IMR-90 (cell line): ENCODE data around the gene NEDD4L. TPM values are rescaled to one million over a fixed set of nuclear protein-coding genes. Genes with fewer than 3 reads are reported as not detected.

Experiments
- ATAC-seq: fragments of 200-7000 bp; cut with Tn5 transposase; 2 replicates; pipeline ENCODE4 v1.9.1; 2020; ENCODE audit warnings: low read depth, mild to moderate bottlenecking, moderate library complexity
- BruUV-seq: library from RNA; stranded (reverse); fragments of 400-500 nt; replicated peaks from 2 replicates; lab custom pipeline; 2021; lab: Mats Ljungman, UMichigan
- CTCF ChIA-PET: fragments of 300-600 bp; formaldehyde crosslinking; extraction: SDS; loops from one replicate; lab custom pipeline; 2021; ENCODE audit warnings: antibody characterized with exemption; lab: Yijun Ruan, JAX
- POLR2A ChIA-PET: fragments of 300-600 bp; sonication (Branson Sonifier 250); formaldehyde crosslinking; loops from one replicate; lab custom pipeline; 2022; ENCODE audit warnings: antibody characterized with exemption; ENCODE audit not compliant: unreplicated experiment; lab: Charles Lee
- DNase-seq: peaks from one replicate; pipeline ENCODE4 v3.0.0; 2013
- H2AFZ ChIP-seq: replicated peaks from 2 replicates; pipeline ENCODE3; 2013; ENCODE audit warnings: low read length, mild to moderate bottlenecking; ENCODE audit not compliant: poor library complexity
- H2AK5ac ChIP-seq: 2 replicates; pipeline ENCODE4 v1.6.1; 2013; ENCODE audit warnings: low read depth, low read length, inconsistent platforms
- H2AK9ac ChIP-seq: replicated peaks from 2 replicates; pipeline ENCODE3; 2013; ENCODE audit warnings: mild to moderate bottlenecking, low read depth, low read length, moderate library complexity; ENCODE audit not compliant: poor library complexity
- H2BK120ac ChIP-seq: 2 replicates; pipeline ENCODE4 v1.6.1; 2013; ENCODE audit warnings: low read depth, low read length, inconsistent platforms
- H2BK15ac ChIP-seq: 3 replicates; pipeline ENCODE4 v1.6.1; 2013; ENCODE audit warnings: low read depth, low read length, inconsistent platforms
- H2BK20ac ChIP-seq: 2 replicates; pipeline ENCODE4 v1.6.1; 2013; ENCODE audit warnings: low read depth, mild to moderate bottlenecking, inconsistent platforms, low read length, moderate library complexity
- H2BK5ac ChIP-seq: 2 replicates; pipeline ENCODE4 v1.6.1; 2013; ENCODE audit warnings: mild to moderate bottlenecking, low read depth, low read length, inconsistent platforms; ENCODE audit not compliant: poor library complexity, severe bottlenecking
- H3K14ac ChIP-seq: replicated peaks from 2 replicates; pipeline ENCODE4 v1.6.1; 2013; ENCODE audit warnings: low read depth, low read length, inconsistent platforms
- H3K18ac ChIP-seq: 2 replicates; pipeline ENCODE4 v1.6.1; 2013; ENCODE audit warnings: low read depth, low read length, control low read depth
- H3K23ac ChIP-seq: 2 replicates; pipeline ENCODE4 v1.6.1; 2013; ENCODE audit warnings: low read depth, low read length, inconsistent platforms
- H3K27ac ChIP-seq: 2 replicates; pipeline ENCODE4 v1.5.1; 2013; ENCODE audit warnings: mild to moderate bottlenecking, control low read depth, low read length; ENCODE audit not compliant: insufficient read depth
- H3K27me3 ChIP-seq: 2 replicates; pipeline ENCODE4 v1.6.1; 2013; ENCODE audit warnings: low read length; ENCODE audit not compliant: control insufficient read depth, insufficient read depth
- H3K36me3 ChIP-seq: 2 replicates; pipeline ENCODE4 v1.6.1; 2013; ENCODE audit warnings: low read length, mixed read lengths; ENCODE audit not compliant: control insufficient read depth, insufficient read depth
- H3K4ac ChIP-seq: 2 replicates; pipeline ENCODE4 v1.6.1; 2013; ENCODE audit warnings: low read depth, low read length, inconsistent platforms
- H3K4me1 ChIP-seq: 2 replicates; pipeline ENCODE4 v1.6.1; 2013; ENCODE audit warnings: low read length, mixed read lengths; ENCODE audit not compliant: control insufficient read depth, insufficient read depth
- H3K4me2 ChIP-seq: 2 replicates; pipeline ENCODE4 v1.6.1; 2013; ENCODE audit warnings: low read depth, mild to moderate bottlenecking, control low read depth, low read length, moderate library complexity
- H3K4me3 ChIP-seq: 2 replicates; pipeline ENCODE4 v1.5.1; 2013; ENCODE audit warnings: low read depth, mild to moderate bottlenecking, control low read depth, low read length, moderate library complexity; ENCODE audit not compliant: insufficient read depth
- H3K56ac ChIP-seq: 2 replicates; pipeline ENCODE4 v1.6.1; 2013; ENCODE audit warnings: low read length, inconsistent platforms; ENCODE audit not compliant: insufficient read depth; ENCODE audit errors: extremely low read depth
- H3K79me1 ChIP-seq, 2 experiments: 2 replicates each; pipeline ENCODE4 v1.6.1; 2013; ENCODE audit warnings: low read length in 2 of 2, inconsistent platforms in 1 of 2, low read depth in 1 of 2
- H3K9ac ChIP-seq: 2 replicates; pipeline ENCODE4 v1.6.1; 2013; ENCODE audit warnings: low read depth, low read length, control low read depth
- H3K9me1 ChIP-seq: 2 replicates; pipeline ENCODE4 v1.6.1; 2013; ENCODE audit warnings: low read length, inconsistent platforms; ENCODE audit not compliant: insufficient read depth
- H3K9me3 ChIP-seq: 2 replicates; pipeline ENCODE4 v1.6.1; 2013; ENCODE audit warnings: low read length; ENCODE audit not compliant: control insufficient read depth, insufficient read depth
- H4K20me1 ChIP-seq: 2 replicates; pipeline ENCODE4 v1.6.1; 2013; ENCODE audit warnings: low read length, inconsistent platforms; ENCODE audit not compliant: insufficient read depth
- H4K5ac ChIP-seq: 2 replicates; pipeline ENCODE4 v1.6.1; 2013; ENCODE audit warnings: mild to moderate bottlenecking, low read depth, low read length, control low read depth
- H4K8ac ChIP-seq, 2 experiments: 2 replicates each; pipeline ENCODE4 v1.6.1; 2013; ENCODE audit warnings: low read depth in 2 of 2, low read length in 2 of 2, control low read depth in 1 of 2, inconsistent platforms in 1 of 2
- H4K91ac ChIP-seq: 2 replicates; pipeline ENCODE4 v1.6.1; 2013; ENCODE audit warnings: low read depth, low read length, inconsistent platforms; ENCODE audit not compliant: insufficient read depth
- BHLHE40 ChIP-seq: fragments of 150-350 bp; IDR thresholded peaks from 2 replicates; pipeline ENCODE4 v1.6.1; 2016; ENCODE audit warnings: mild to moderate bottlenecking, low read depth, low read length
- CHD1 ChIP-seq: IDR thresholded peaks from 2 replicates; pipeline ENCODE4 v1.6.1; 2012; ENCODE audit warnings: low read depth, low read length, improper control_type of control experiment
- FOS ChIP-seq: fragments of 150-350 bp; IDR thresholded peaks from 2 replicates; pipeline ENCODE4 v1.6.1; 2016; ENCODE audit warnings: low read depth, low read length
- MXI1 ChIP-seq: IDR thresholded peaks from 2 replicates; pipeline ENCODE4 v1.6.1; 2012; ENCODE audit warnings: low read depth, mild to moderate bottlenecking, low read length, moderate library complexity, borderline replicate concordance
- POLR2A ChIP-seq: IDR thresholded peaks from 2 replicates; pipeline ENCODE4 v1.6.1; 2012; ENCODE audit warnings: mild to moderate bottlenecking, low read depth, low read length
- RCOR1 ChIP-seq: IDR thresholded peaks from 2 replicates; pipeline ENCODE4 v1.6.1; 2012; ENCODE audit warnings: mild to moderate bottlenecking, low read length, improper control_type of control experiment; ENCODE audit not compliant: insufficient replicate concordance
- WGBS, 2 experiments: methylation state at CpG; one replicate each; pipeline versions ENCODE4 v1.1.5 to v1.1.7; 2013; ENCODE audit warnings: missing lambda C conversion rate in 2 of 2; ENCODE audit not compliant: insufficient read length in 1 of 2; ENCODE audit errors: extremely low coverage in 2 of 2; 5-methylcytosine and 5-hydroxymethylcytosine counted together
- dilution Hi-C: fragments of 300-500 bp; cut with HindIII; formaldehyde crosslinking; loops from one replicate; pipeline ENCODE4 v1.14.3; 2018; ENCODE audit warnings: low sequenced_read_pairs; ENCODE audit not compliant: unreplicated experiment
- in situ Hi-C: fragments of 300-500 bp; cut with MboI; formaldehyde crosslinking; loops from 3 replicates; pipeline ENCODE4 v1.14.3; 2019; ENCODE audit warnings: low sequenced_read_pairs, inconsistent platforms, mixed read lengths
- intact Hi-C: fragments of 100-400 bp; cut with micrococcal nuclease; formaldehyde crosslinking; loops from 2 replicates; pipeline ENCODE4 v1.10.0; 2022
- polyA plus RNA-seq, 3 experiments: library from polyadenylated mRNA; depleted of rRNA; stranded (reverse); fragments of >200 nt; gene quantifications; 2 replicates each; pipeline ENCODE4 v1.2.3, GENCODE V29; 2012; ENCODE audit warnings: low replicate concordance in 1 of 3
- total RNA-seq: library from RNA; depleted of rRNA; stranded (reverse); fragments of >200 nt; gene quantifications from 2 replicates; pipeline ENCODE4 v1.2.3, GENCODE V29; 2012

Gene NEDD4L
- total and polyA plus RNA-seq, 2 of the 4 experiments (the other 2 are of a cell fraction): 10.0 to 10.9 TPM

DNA sequence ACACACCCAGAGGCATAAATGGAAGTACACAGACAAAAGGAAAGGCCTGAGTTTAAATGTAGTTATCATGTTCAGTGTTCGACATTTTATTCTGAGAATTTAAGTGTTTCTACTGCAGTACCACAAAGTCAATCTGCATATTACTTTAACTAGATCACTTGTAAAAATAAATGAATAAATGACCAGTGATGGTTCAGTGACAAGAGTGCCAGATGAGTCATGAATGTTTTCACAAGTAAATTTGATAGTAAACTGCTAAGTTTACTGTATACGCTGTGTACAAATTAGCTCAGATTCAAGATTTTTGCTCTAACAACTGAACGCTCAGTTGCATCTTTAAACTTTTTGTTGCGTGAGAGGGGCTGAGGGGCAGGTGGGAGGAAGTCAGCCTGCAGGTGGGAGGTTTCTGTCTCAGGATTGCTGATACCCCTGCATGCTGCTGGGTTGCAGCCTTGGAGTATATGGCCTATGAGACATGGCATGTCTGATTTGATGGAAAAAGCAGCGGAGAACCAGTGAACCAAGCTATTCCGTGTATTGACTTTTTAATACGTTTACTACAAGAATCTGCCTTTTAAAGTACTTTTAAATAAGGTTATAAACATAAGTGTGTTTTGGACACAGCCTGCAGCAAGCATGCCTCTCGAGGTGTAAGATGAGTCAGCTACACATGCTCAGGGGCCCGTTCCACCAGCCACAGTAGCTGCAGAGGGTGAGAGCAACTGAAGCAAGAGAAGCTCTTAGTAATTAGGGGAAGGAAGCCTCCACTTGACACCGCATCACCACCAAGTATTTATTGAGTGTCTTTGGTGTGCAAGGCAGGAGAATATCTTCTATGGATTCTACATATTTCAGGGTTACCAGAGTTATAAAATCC lies 245.1 kb downstream of the NEDD4L start:
- peaks cover 10% of the 10 kb centered on the region; the same call in 1 of the 2 replicates for H3K9me1 ChIP-seq
- intact Hi-C loops (no loop called here), in situ Hi-C loops (no loop called here), dilution Hi-C loops (no loop called here)
- DNase-seq (peak; percentile 65), ATAC-seq (peak; percentile 72)
- no peak overlapping the region for H2BK5ac ChIP-seq
- CTCF ChIA-PET: interaction anchor here (0.7 kb wide), 1 partner anchor 291 kb away, joined by 3 read pairs; no protein-coding TSS in a partner anchor
- H2AFZ ChIP-seq: no peak overlapping the region
- H2AK5ac ChIP-seq: peak overlapping the region; percentile 6; the same call in 1 of the 2 replicates
- no peak overlapping the region for H2AK9ac ChIP-seq
- POLR2A ChIA-PET: no interaction called here
- H3K9me3 ChIP-seq: no peaks in the 10 kb centered on the region
- no peak overlapping the region for H2BK15ac ChIP-seq
- H4K5ac ChIP-seq: no peak overlapping the region
- BruUV-seq: no TSS peak
- no peak overlapping the region for H4K91ac ChIP-seq
- no peak overlapping the region for H3K14ac ChIP-seq
- H3K27ac ChIP-seq: no peak overlapping the region
- H3K4ac ChIP-seq: no peak overlapping the region
- H2BK20ac ChIP-seq: 0 out of 2 replicates have a peak overlapping the region, but pooled peaks have one; percentile 6
- no peak overlapping the region for H3K18ac ChIP-seq
- H3K79me1 ChIP-seq: peaks cover 0 to 6% of the 10 kb centered on the region in 2 experiments; a peak in 2 of 4 replicates
- peak overlapping the region; percentile 2; the same call in 1 of the 2 replicates for H2BK120ac ChIP-seq
- WGBS, 2 experiments: no CpG with 5 or more reads among the region's 10 CpGs
- H3K23ac ChIP-seq: no peak overlapping the region
- H4K20me1 ChIP-seq: no peaks in the 10 kb centered on the region
- H3K36me3 ChIP-seq: no peaks in the 10 kb centered on the region
- H4K8ac ChIP-seq: no peak overlapping the region
- H3K4me1 ChIP-seq: peaks cover 11% of the 10 kb centered on the region
- no peak overlapping the region for H3K9ac ChIP-seq
- TF ChIP-seq MXI1: peak; percentile 70; the same call in 1 of the 2 replicates
- no peak for TF ChIP-seq CHD1
- no peak for TF ChIP-seq RCOR1
- TF ChIP-seq FOS: 0 out of 2 replicates have a peak, but pooled peaks have one; percentile 7
- peak; percentile 65; the same call in 1 of the 2 replicates for TF ChIP-seq BHLHE40
- no peak for TF ChIP-seq POLR2A
- peaks cover 3% of the 10 kb centered on the region; the same call in 1 of the 2 replicates for H3K27me3 ChIP-seq
- no peak overlapping the region for H3K4me3 ChIP-seq
- no peak overlapping the region for H3K56ac ChIP-seq
- H3K4me2 ChIP-seq: no peak overlapping the region
